Measurements from ENCODE around the gene GLCE.

DNA sequence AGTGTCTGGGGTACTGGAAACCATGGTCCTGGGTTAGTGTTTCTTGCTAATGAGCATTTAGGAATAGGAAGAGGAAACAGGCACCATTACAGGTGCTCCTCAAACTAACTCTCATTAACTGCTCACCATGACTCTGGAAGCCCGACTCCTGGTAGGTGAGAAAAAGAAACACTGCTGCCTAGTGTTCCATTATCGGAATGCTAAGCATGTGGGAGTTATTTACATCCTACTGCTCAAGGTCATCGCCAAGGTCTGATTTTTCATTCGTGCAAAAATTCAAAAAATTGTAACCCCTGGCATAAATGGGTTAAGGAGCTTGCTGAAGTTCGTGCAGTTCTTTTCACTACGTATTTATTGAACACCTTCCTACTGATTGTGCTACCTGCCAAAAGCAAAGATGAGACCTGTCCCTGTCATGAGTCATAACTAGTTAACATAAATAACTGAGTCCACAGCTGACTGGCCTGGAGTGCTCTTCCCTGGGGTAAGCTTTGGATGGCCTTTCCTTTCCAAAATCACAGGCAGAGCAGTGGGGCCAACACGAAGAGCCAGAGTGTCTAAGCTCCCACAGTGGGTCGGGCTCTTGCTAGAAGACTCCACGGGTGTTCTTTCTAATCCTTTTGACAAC is 115.6 kb downstream of the GLCE start:
- TF ChIP-seq, protein P1, sequence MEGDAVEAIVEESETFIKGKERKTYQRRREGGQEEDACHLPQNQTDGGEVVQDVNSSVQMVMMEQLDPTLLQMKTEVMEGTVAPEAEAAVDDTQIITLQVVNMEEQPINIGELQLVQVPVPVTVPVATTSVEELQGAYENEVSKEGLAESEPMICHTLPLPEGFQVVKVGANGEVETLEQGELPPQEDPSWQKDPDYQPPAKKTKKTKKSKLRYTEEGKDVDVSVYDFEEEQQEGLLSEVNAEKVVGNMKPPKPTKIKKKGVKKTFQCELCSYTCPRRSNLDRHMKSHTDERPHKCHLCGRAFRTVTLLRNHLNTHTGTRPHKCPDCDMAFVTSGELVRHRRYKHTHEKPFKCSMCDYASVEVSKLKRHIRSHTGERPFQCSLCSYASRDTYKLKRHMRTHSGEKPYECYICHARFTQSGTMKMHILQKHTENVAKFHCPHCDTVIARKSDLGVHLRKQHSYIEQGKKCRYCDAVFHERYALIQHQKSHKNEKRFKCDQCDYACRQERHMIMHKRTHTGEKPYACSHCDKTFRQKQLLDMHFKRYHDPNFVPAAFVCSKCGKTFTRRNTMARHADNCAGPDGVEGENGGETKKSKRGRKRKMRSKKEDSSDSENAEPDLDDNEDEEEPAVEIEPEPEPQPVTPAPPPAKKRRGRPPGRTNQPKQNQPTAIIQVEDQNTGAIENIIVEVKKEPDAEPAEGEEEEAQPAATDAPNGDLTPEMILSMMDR (IDR thresholded peaks at IDR 0.05) = no peak
- TF ChIP-seq POLR2A (IDR thresholded peaks at IDR 0.05) = no peak

Data from esophagus squamous epithelium (tissue), 4 donors.